ENCODE results near the gene CUEDC1.
A peak's percentile ranks its signal among the peaks of the same experiment; 100 is the strongest.
"Not testable (repeated sequence)": the region's sequence is repeated elsewhere in the genome, so short reads cannot be mapped to it uniquely, and the experiment has no call there.

The CUEDC1 gene

DNA sequence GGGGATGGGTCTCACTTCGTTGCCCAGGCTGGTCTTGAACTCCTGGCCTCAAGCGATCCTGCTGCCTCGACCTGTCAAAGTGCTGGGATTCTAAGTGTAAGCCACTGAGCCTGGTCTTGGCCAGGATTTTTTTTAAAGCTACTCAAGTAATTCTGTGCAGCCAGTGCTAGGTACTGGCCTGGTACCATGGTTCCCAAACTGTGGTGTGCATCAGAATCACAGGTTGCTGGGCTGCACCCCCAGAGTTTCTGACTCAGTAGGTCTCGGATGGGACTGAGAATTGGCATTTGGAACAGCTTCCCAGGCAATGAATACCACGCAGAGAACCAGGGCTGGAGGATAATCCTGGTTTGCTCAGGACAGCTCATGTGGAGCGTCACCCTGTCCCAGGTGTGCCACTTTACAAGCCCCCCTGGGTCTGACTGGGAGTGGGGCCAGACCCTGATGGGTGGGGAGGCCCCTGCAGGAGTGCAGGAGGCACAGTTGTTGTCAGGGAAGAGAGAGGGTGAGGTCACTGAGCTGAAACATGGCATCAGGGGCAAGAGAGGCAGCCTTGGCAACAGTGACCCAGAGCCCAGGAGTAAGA is 94.7 kb downstream of the CUEDC1 start:
- Mint-ChIP-seq H3K9me3 (no peaks in the 10 kb centered on the region), H3K27me3 (ENCODE audit: low read depth) (peaks cover 51% of the 10 kb centered on the region), H3K4me1 (ENCODE audit: low read depth) (peaks cover 9% of the 10 kb centered on the region), H3K4me3 (peak overlapping the region; percentile 81), H3K36me3 (ENCODE audit: low read depth) (no peaks in the 10 kb centered on the region), H3K27ac (no peak overlapping the region)

DNA sequence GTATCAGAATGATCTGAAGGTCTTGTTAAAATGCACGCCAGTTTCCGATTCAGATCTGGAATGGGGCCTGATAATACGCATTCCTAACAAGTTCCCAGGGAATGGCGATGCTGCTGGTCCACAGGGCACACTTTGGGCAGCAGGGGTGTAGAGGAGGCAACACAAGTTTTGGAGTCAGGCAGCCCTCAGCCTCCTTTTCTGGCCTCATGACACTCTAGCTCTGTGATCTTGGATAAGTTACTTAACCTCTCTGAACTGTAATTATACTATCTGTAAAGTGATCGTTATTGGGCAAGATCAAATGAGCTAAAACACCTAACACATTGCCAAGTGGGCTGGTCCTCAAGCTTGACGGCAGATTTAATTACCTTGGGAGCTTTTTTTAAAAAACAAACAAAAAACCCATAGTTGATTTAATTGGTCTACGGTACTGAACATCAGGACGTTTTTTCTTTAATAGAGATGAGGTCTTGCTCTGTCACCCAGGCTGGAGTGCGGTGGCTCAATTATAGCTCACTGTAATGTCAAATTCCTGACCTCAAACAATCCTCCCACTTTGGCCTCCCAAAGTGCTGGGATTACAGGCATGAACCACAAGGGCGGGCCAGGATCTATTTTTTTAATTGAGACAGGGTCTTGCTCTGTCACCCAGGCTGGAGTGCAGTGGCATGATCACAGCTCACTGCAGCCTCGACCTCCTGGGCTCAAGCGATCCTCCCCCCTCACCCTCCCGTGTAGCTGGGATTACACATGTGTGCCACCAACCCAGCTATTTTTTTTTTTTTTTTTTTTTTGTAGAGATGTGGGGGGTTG is 95.4 kb downstream of the CUEDC1 start:
- H3K4me3 Mint-ChIP-seq: no peak overlapping the region
- H3K27me3 Mint-ChIP-seq (ENCODE audit: low read depth): peaks cover 51% of the 10 kb centered on the region
- H3K4me1 Mint-ChIP-seq (ENCODE audit: low read depth): peaks cover 9% of the 10 kb centered on the region
- no peaks in the 10 kb centered on the region for H3K36me3 Mint-ChIP-seq (ENCODE audit: low read depth)
- H3K27ac Mint-ChIP-seq: no peak overlapping the region
- no peaks in the 10 kb centered on the region for H3K9me3 Mint-ChIP-seq

GRCh38 chr17:57858838-57859237 is 96.4 kb downstream of the CUEDC1 start:
- Mint-ChIP-seq H3K36me3 (ENCODE audit: low read depth) (no peaks in the 10 kb centered on the region), H3K27ac (no peak overlapping the region), H3K27me3 (ENCODE audit: low read depth) (peaks cover 45% of the 10 kb centered on the region), H3K4me1 (ENCODE audit: low read depth) (peaks cover 9% of the 10 kb centered on the region), H3K9me3 (no peaks in the 10 kb centered on the region), H3K4me3 (no peak overlapping the region)

DNA sequence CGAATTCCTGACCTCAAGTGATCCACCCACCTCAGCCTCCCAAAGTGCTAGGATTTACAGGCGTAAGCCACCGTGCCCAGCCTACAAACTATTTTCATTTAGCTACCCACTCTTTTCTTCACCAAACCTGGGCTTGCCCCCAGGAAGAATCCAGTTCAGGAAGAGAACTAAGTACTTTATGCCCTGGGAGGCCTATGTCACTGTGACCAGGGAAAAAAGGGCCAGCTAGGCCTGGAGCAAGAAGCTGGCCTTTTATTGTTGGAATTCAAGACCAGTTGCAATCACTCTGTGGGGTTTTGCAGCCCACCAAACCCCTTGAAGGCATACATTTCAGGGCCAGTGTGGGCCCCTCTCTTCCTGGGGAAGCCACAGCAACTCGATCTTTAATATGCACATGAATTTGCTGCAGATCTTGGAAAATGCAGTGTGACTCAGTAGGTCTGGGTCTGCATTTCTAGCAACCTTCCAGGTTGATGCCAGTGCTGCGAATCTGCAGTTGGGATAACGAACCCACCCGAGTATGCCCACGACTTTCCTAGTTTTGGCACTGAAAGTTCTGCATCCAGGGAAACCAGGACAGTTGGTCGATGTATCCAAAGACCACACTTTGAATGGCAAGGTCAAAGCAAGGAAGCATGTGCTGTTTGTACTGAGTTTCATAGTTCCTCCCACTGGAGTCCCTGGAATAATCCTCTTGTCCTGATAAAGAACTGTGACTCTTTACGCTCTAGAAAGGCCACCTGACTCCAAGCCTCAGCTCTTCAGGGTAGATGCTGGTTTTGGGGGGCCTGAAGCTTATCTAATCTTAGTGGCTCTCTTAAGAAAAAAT is 98.2 kb downstream of the CUEDC1 start:
- Mint-ChIP-seq H3K36me3 (ENCODE audit: low read depth) (no peaks in the 10 kb centered on the region), H3K27ac (no peak overlapping the region), H3K27me3 (ENCODE audit: low read depth) (peaks cover 27% of the 10 kb centered on the region), H3K4me3 (no peak overlapping the region), H3K9me3 (no peaks in the 10 kb centered on the region), H3K4me1 (ENCODE audit: low read depth) (peaks cover 9% of the 10 kb centered on the region)

DNA sequence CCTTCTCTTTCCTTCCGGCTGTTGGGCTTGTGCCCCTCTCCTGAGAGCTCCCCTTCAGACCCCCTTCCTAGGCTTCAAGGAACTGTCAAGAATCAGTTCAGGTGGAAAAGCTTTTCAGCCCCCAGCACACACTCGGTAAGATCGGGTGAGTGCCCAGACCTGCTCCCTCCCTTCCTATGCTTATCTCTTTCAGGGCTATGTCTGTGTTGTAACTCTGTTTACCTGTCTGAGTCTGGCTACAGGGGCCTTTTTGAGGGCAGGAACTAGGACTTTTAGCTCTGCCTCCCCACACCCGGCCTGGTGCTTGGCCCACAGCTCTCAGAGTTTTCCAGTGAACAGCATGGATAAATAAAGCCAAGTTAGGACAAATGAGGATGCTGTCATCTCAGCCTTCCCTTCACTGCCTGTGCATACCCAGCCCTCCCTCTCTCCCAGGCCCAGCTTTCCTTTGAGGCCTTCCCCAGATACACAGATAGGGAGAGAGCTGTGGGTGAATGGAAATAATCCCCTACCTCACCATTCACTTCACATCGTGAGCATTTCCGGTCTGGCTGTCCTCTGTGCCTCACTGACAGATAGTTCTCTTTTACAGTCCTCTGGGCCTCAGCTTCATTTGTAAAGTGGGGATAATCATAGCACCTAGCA is 99.7 kb downstream of the CUEDC1 start:
- no peaks in the 10 kb centered on the region for H3K9me3 Mint-ChIP-seq
- H3K4me1 Mint-ChIP-seq (ENCODE audit: low read depth): peaks cover 10% of the 10 kb centered on the region
- no peaks in the 10 kb centered on the region for H3K36me3 Mint-ChIP-seq (ENCODE audit: low read depth)
- peaks cover 17% of the 10 kb centered on the region for H3K27me3 Mint-ChIP-seq (ENCODE audit: low read depth)
- no peak overlapping the region for H3K27ac Mint-ChIP-seq
- H3K4me3 Mint-ChIP-seq: no peak overlapping the region

- no peak overlapping the region for H3K4me3 Mint-ChIP-seq
- peaks cover 15% of the 10 kb centered on the region for H3K4me1 Mint-ChIP-seq (ENCODE audit: low read depth)
- no peaks in the 10 kb centered on the region for H3K9me3 Mint-ChIP-seq
- peaks cover 6% of the 10 kb centered on the region for H3K36me3 Mint-ChIP-seq (ENCODE audit: low read depth)
- H3K27ac Mint-ChIP-seq: peak overlapping the region; percentile 37
- H3K27me3 Mint-ChIP-seq (ENCODE audit: low read depth): peaks cover 7% of the 10 kb centered on the region
These were observed 101.5 kb downstream of the CUEDC1 start for GRCh38 chr17:57853695-57854094.

DNA sequence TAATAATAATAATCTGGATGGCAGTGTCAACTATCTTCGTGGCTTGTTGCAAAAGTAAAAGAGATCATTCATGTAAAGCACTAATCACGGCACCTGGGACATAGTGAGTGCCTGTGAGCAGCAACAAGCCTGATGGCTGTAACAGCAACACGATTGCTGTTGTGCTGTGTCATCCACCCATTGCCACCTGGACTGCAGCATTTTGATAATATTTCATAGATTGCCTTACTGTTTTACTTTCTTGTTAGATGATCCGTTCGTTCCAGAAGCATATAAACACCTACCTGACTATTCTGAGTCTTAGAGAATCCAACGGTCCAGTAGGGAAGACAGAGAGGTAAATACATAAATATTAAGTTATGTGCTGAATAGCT is 102.3 kb downstream of the CUEDC1 start:
- H3K4me3 Mint-ChIP-seq: no peak overlapping the region
- no peak overlapping the region for H3K27ac Mint-ChIP-seq
- no peaks in the 10 kb centered on the region for H3K9me3 Mint-ChIP-seq
- H3K36me3 Mint-ChIP-seq (ENCODE audit: low read depth): peaks cover 6% of the 10 kb centered on the region
- peaks cover 15% of the 10 kb centered on the region for H3K4me1 Mint-ChIP-seq (ENCODE audit: low read depth)
- peaks cover under 1% of the 10 kb centered on the region for H3K27me3 Mint-ChIP-seq (ENCODE audit: low read depth)

- Mint-ChIP-seq H3K36me3 (ENCODE audit: low read depth) (peaks cover 6% of the 10 kb centered on the region), H3K4me3 (peak overlapping the region; percentile 76), H3K4me1 (ENCODE audit: low read depth) (peaks cover 15% of the 10 kb centered on the region), H3K27ac (no peak overlapping the region), H3K27me3 (ENCODE audit: low read depth) (no peaks in the 10 kb centered on the region), H3K9me3 (no peaks in the 10 kb centered on the region)
These were observed 102.9 kb downstream of the CUEDC1 start for GRCh38 chr17:57852092-57852954.

DNA sequence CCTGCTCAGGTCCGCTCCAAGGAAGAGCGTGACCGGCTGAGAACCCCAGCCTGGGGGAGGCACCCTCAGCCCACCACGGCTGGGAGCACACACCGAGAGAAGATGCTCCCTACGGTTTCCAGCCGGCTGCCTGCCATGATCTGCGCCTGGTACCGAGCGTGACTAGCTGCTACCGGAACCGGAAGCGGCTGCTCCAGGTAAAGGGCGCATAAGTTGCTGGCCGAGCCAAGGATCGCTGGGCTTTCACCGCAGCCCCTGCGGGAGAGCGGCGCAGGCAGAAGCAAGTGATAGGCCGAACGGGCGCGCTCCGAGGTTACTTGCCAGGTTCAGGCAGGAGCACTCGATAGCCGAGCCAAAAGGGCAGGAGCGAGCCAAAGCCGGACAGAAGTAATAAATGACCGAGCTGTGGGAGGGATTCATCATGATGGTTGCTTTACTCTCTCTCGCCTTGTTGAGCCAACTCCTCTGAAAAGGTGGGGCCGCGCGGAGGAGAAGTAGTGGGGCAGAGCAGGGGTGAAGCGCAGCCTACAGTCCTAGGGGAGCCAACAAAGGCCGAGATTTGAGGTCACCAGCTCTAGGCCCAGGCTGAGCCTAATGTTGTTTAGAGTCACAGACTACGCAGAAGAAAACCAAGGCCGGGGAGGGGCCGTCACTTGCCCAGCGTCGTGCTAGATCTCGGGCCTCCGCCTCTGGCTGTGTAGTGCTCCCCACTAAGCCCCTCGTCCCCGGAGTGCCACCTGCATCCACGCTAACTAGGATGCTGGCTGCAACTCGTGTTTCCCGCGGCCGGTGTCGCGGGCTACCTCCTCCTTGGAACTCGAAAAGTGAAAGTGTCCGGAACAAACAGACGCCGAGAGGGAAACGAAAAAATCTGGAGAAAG is 105.1 kb downstream of the CUEDC1 start, which contains the start of gene MRPS23:
TSS of gene MRPS23 (minus strand) at position 171 of the 881 bp plus-strand sequence. CDS start at position 137, 34 bp downstream.
- Mint-ChIP-seq H3K36me3 (ENCODE audit: low read depth) (peaks cover 9% of the 10 kb centered on the region), H3K4me3 (peak within 1 kb of the TSS; percentile 88), H3K27me3 (ENCODE audit: low read depth) (no peaks in the 10 kb centered on the region), H3K27ac (peak within 1 kb of the TSS; percentile 94), H3K4me1 (ENCODE audit: low read depth) (peaks cover 17% of the 10 kb centered on the region), H3K9me3 (no peaks in the 10 kb centered on the region)

DNA sequence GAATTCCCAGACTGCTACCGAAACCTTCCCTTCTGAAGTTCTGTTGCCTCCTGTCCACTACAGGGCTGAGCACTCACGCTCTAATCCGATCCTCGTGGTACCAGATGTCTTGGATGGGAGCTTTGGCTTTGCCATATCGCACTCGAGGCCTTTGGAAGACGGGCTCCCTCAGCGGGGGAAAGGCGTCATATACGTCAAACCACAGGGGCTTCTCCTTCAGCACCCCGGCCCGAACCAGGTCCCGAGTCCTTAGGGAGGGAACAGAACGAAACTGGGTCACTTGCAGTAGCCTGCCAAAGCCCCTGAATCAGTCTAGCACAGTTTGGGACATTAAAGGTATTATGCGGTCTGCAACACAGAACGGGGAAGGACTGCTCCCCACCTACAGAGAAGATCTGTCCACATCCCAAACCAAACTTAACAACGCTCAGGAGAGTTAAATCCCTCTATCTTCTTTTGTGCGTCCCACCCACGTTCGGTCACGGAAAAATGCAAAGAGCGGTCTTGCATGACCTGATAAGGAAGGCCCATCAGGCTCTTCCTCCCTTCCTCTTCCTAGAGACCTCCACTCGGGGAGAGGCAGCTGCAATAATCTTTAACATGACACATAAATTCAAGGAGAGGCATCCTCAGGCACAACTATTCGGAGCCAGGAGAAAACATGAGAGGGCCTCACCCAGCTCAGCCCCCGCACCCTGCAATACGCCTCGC is 105.9 kb downstream of the CUEDC1 start:
- Mint-ChIP-seq H3K27me3 (ENCODE audit: low read depth) (no peaks in the 10 kb centered on the region), H3K9me3 (no peaks in the 10 kb centered on the region), H3K4me1 (ENCODE audit: low read depth) (peaks cover 17% of the 10 kb centered on the region), H3K36me3 (ENCODE audit: low read depth) (peaks cover 9% of the 10 kb centered on the region), H3K27ac (peak overlapping the region; percentile 94), H3K4me3 (peak overlapping the region; percentile 88)

DNA sequence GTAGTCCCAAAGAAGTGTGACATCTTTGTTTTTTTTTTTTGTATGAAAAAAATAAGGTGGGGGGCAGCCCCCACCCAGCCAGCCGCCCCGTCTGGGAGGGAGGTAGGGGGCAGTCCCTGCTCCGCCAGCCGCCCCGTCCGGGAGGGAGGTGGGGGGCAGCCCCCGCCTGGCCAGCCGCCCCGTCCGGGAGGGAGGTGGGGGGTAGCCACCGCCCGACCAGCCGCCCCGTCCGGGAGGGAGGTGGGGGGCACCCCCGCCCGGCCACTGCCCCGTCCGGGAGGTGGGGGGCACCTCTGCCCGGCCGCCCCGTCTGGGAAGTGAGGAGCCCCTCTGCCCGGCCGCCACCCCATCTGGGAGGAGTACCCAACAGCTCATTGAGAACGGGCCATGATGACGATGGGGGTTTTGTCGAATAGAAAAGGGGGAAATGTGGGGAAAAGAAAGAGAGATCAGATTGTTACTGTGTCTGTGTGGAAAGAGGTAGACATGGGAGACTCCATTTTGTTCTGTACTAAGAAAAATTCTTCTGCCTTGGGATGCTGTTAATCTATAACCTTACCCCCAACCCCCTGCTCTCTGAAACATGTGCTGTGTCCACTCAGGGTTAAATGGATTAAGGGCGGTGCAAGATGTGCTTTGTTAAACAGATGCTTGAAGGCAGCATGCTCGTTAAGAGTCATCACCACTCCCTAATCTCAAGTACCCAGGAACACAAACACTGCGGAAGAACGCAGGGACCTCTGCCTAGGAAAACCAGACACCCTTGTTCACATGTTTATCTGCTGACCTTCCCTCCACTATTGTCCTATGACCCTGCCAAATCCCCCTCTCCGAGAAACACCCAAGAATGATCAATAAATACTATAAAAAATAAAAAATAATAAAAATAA is 108.9 kb downstream of the CUEDC1 start:
- H3K4me1 Mint-ChIP-seq (ENCODE audit: low read depth): peaks cover 14% of the 10 kb centered on the region
- not testable (repeated sequence) for H3K27me3 Mint-ChIP-seq (ENCODE audit: low read depth); H3K4me3 Mint-ChIP-seq; H3K36me3 Mint-ChIP-seq (ENCODE audit: low read depth); H3K9me3 Mint-ChIP-seq; H3K27ac Mint-ChIP-seq

GRCh38 chr17:57842280-57842679 is 112.9 kb downstream of the CUEDC1 start:
- H3K27ac Mint-ChIP-seq: no peak overlapping the region

More at GRCh38 chr17:57842280-57842679, 112.9 kb downstream of the CUEDC1 start:
- Mint-ChIP-seq H3K4me1 (ENCODE audit: low read depth) (peaks cover 2% of the 10 kb centered on the region), H3K9me3 (no peaks in the 10 kb centered on the region), H3K27me3 (ENCODE audit: low read depth) (no peaks in the 10 kb centered on the region), H3K36me3 (ENCODE audit: low read depth) (peaks cover 14% of the 10 kb centered on the region), H3K4me3 (no peak overlapping the region)
